ENCODE measurements around the gene CDH4.

Gene CDH4

GRCh38 chr20:61879303-61879620 is 627.2 kb downstream of the CDH4 start (continued):
- TF ChIP-seq ZNF561 (tag by site-specific recombination; IDR thresholded peaks at IDR 0.05; ENCODE audit: borderline replicate concordance), result no peak
- TF ChIP-seq ZNF416 (tag by site-specific recombination; IDR thresholded peaks at IDR 0.05), result no peak
- TF ChIP-seq ZNF530 (tag by site-specific recombination; IDR thresholded peaks at IDR 0.05; ENCODE audit: low read depth), result no peak
- no peak for TF ChIP-seq ZNF692 (tag by site-specific recombination; IDR thresholded peaks at IDR 0.05)
- TF ChIP-seq ZNF311 (tag by site-specific recombination; IDR thresholded peaks at IDR 0.05; ENCODE audit: borderline replicate concordance), result no peak
- TF ChIP-seq RBAK (tag by site-specific recombination; IDR thresholded peaks at IDR 0.05), result no peak
- no peak for TF ChIP-seq ZNF23 (tag by site-specific recombination; IDR thresholded peaks at IDR 0.05; ENCODE audit: borderline replicate concordance)

- Histone ChIP-seq H3K36me3 (ENCODE audit: control insufficient read depth in 2 of 2, insufficient read depth in 1 of 2, low read length in 2 of 2) (no peaks in the 10 kb centered on the region), H3K27ac (ENCODE audit: extremely low read depth, low read depth, low read length) (no peak overlapping the region), H3K4me1 (ENCODE audit: control insufficient read depth, insufficient read depth, low read length) (no peaks in the 10 kb centered on the region), H3K9me3 (ENCODE audit: control insufficient read depth, insufficient read depth, low read depth, low read length) (no peaks in the 10 kb centered on the region), H3K4me3 (ENCODE audit: low read depth, low read length) (no peak overlapping the region)
- POLR2A ChIA-PET, result no interaction called here
- TF ChIP-seq SCRT2 (tag by site-specific recombination; IDR thresholded peaks at IDR 0.05) (no peak), ZNF184 (tag by site-specific recombination; IDR thresholded peaks at IDR 0.05) (no peak), ZNF2 (tag by site-specific recombination; IDR thresholded peaks at IDR 0.05) (no peak), ZNF701 (tag by site-specific recombination; IDR thresholded peaks at IDR 0.05) (no peak), ZNF398 (tag by site-specific recombination; IDR thresholded peaks at IDR 0.05) (no peak), ZNF561 (tag by site-specific recombination; IDR thresholded peaks at IDR 0.05; ENCODE audit: borderline replicate concordance) (no peak), ZNF768 (tag by site-specific recombination; IDR thresholded peaks at IDR 0.05) (no peak), ZNF266 (tag by site-specific recombination; IDR thresholded peaks at IDR 0.05; ENCODE audit: low read depth) (no peak), YY1 (tag by site-specific recombination; IDR thresholded peaks at IDR 0.05) (no peak), ZNF18 (tag by site-specific recombination; IDR thresholded peaks at IDR 0.05) (no peak)
- CTCF ChIA-PET, result interaction anchor here (0.7 kb wide), 1 partner anchor 1925 kb away, joined by 3 read pairs; no protein-coding TSS in a partner anchor
These were observed 627.6 kb downstream of the CDH4 start for GRCh38 chr20:61879694-61880093.

GRCh38 chr20:61880706-61881105 is 628.6 kb downstream of the CDH4 start:
- Histone ChIP-seq H3K4me1 (ENCODE audit: control insufficient read depth, insufficient read depth, low read length) (no peaks in the 10 kb centered on the region), H3K9me3 (ENCODE audit: control insufficient read depth, insufficient read depth, low read depth, low read length) (no peaks in the 10 kb centered on the region), H3K27ac (ENCODE audit: extremely low read depth, low read depth, low read length) (no peak overlapping the region), H3K4me3 (ENCODE audit: low read depth, low read length) (no peak overlapping the region), H3K36me3 (ENCODE audit: control insufficient read depth in 2 of 2, insufficient read depth in 1 of 2, low read length in 2 of 2) (no peaks in the 10 kb centered on the region)
- POLR2A ChIA-PET, result no interaction called here
- CTCF ChIA-PET, result no interaction called here
- no peak for TF ChIP-seq ZNF23 (tag by site-specific recombination; IDR thresholded peaks at IDR 0.05; ENCODE audit: borderline replicate concordance)
- TF ChIP-seq ZNF544 (tag by site-specific recombination; IDR thresholded peaks at IDR 0.05), result no peak
- no peak for TF ChIP-seq ZNF530 (tag by site-specific recombination; IDR thresholded peaks at IDR 0.05; ENCODE audit: low read depth)
